Left renal cortex interstitium (tissue), 4 donors: Measurements from ENCODE around the gene LCORL. TPM values are rescaled to one million over a fixed set of nuclear protein-coding genes. Genes with fewer than 3 reads are reported as not detected.
"Not testable (repeated sequence)": the region's sequence is repeated elsewhere in the genome, so short reads cannot be mapped to it uniquely, and the experiment has no call there.

Experiments
- DNase-seq, 4 donors: peaks; one replicate each; pipeline ENCODE4 v3.0.0-alpha.2; 2013; ENCODE audit warnings: low read depth in 4 of 4, low spot score in 2 of 4, missing footprints in 1 of 4
- polyA plus RNA-seq, 4 donors: library from polyadenylated mRNA; unstranded; fragments of 120-200 nt; gene quantifications; one replicate each; pipeline ENCODE4 v1.2.1, GENCODE V29; 2013; ENCODE audit not compliant: insufficient read length in 4 of 4

LCORL gene
- polyA plus RNA-seq, result 10 to 100 TPM; 24.3 to 30.7 (median 25.9) TPM

- peak; percentile 86 to 95 (median 90) for DNase-seq
These were observed at the start of gene LCORL for GRCh38 chr4:18021720-18022571. LCORL (minus strand) TSS chr4:18021755; CDS start chr4:18021751, 4 bp downstream.

- no peak for DNase-seq
These were observed 48.3 kb upstream of the LCORL start for GRCh38 chr4:18069810-18070209.

- DNase-seq, result no peak
These were observed 45.5 kb upstream of the LCORL start for GRCh38 chr4:18067031-18067430.

- no peak for DNase-seq
These were observed 41.5 kb upstream of the LCORL start for GRCh38 chr4:18063079-18063478.

GRCh38 chr4:18057821-18058533 lies 36.4 kb upstream of the LCORL start:
- DNase-seq, result no peak

- DNase-seq, result no peak
These were observed 34.5 kb upstream of the LCORL start for GRCh38 chr4:18056030-18056429.

- no peak for DNase-seq
These were observed 30.6 kb upstream of the LCORL start for GRCh38 chr4:18052158-18052557.

- DNase-seq, result no peak
These were observed 29.7 kb upstream of the LCORL start for GRCh38 chr4:18051281-18051680.

GRCh38 chr4:18050448-18050847 lies 28.9 kb upstream of the LCORL start:
- no peak for DNase-seq

GRCh38 chr4:18049446-18049845 lies 27.9 kb upstream of the LCORL start:
- DNase-seq, result no peak

GRCh38 chr4:18042754-18043153 lies 21.2 kb upstream of the LCORL start:
- DNase-seq, result no peak

GRCh38 chr4:18042012-18042411 lies 20.5 kb upstream of the LCORL start:
- DNase-seq, result no peak

GRCh38 chr4:18041114-18041513 lies 19.6 kb upstream of the LCORL start:
- DNase-seq, result no peak

GRCh38 chr4:18039113-18039512 lies 17.6 kb upstream of the LCORL start:
- no peak for DNase-seq

GRCh38 chr4:18036369-18036768 lies 14.8 kb upstream of the LCORL start:
- DNase-seq, result not testable (repeated sequence)

GRCh38 chr4:18034099-18034498 lies 12.5 kb upstream of the LCORL start:
- DNase-seq, result no peak

GRCh38 chr4:18033111-18034085 lies 11.8 kb upstream of the LCORL start:
- DNase-seq, result no peak

- no peak for DNase-seq
These were observed 3.7 kb upstream of the LCORL start for GRCh38 chr4:18025288-18025687.

- DNase-seq, result peak in 1 of 4 donors; percentile 12
These were observed 1.1 kb upstream of the LCORL start for GRCh38 chr4:18022572-18023050.

GRCh38 chr4:18021470-18021719 lies 160 bp downstream of the LCORL start:
- DNase-seq, result peak in 2 of 4 donors; percentile 16 to 36
